ENCODE measurements around the gene RBM20. TPM values are rescaled to one million over a fixed set of nuclear protein-coding genes. Genes with fewer than 3 reads are reported as not detected.
"Not testable (repeated sequence)": the region's sequence is repeated elsewhere in the genome, so short reads cannot be mapped to it uniquely, and the experiment has no call there.

Gene RBM20
- total RNA-seq, 1 donor from 2014 or later: 101 TPM

- H3K27me3 ChIP-seq (ENCODE audit: low read depth): no peaks in the 10 kb centered on the region
- peak overlapping the region; percentile 69 for H3K27ac ChIP-seq (replicated peaks)
- TF ChIP-seq, protein P1, sequence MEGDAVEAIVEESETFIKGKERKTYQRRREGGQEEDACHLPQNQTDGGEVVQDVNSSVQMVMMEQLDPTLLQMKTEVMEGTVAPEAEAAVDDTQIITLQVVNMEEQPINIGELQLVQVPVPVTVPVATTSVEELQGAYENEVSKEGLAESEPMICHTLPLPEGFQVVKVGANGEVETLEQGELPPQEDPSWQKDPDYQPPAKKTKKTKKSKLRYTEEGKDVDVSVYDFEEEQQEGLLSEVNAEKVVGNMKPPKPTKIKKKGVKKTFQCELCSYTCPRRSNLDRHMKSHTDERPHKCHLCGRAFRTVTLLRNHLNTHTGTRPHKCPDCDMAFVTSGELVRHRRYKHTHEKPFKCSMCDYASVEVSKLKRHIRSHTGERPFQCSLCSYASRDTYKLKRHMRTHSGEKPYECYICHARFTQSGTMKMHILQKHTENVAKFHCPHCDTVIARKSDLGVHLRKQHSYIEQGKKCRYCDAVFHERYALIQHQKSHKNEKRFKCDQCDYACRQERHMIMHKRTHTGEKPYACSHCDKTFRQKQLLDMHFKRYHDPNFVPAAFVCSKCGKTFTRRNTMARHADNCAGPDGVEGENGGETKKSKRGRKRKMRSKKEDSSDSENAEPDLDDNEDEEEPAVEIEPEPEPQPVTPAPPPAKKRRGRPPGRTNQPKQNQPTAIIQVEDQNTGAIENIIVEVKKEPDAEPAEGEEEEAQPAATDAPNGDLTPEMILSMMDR (IDR thresholded peaks at IDR 0.05; ENCODE audit: borderline replicate concordance): no peak
- intact Hi-C loops (cut with micrococcal nuclease): loop anchor here (10.0 kb wide), 1 partner anchor 275 kb away; no protein-coding TSS in a partner anchor
- peaks cover 23% of the 10 kb centered on the region for H3K4me1 ChIP-seq
- no peaks in the 10 kb centered on the region for H3K9me3 ChIP-seq (replicated peaks)
- no peak for DNase-seq
- no peak overlapping the region for H3K4me3 ChIP-seq
- peaks cover 25% of the 10 kb centered on the region for H3K36me3 ChIP-seq
Observed at GRCh38 chr10:110609605-110610004, 34.5 kb upstream of the RBM20 start.

- TF ChIP-seq, protein P1 (IDR thresholded peaks at IDR 0.05; ENCODE audit: borderline replicate concordance): peak; percentile 85
- H3K4me1 ChIP-seq: peaks cover 28% of the 10 kb centered on the region
- intact Hi-C loops (cut with micrococcal nuclease): no loop called here
- peak overlapping the region; percentile 69 for H3K27ac ChIP-seq (replicated peaks)
- H3K36me3 ChIP-seq: peaks cover 18% of the 10 kb centered on the region
- H3K4me3 ChIP-seq: no peak overlapping the region
- no peaks in the 10 kb centered on the region for H3K27me3 ChIP-seq (ENCODE audit: low read depth)
- H3K9me3 ChIP-seq (replicated peaks): no peaks in the 10 kb centered on the region
- DNase-seq: no peak
Observed at GRCh38 chr10:110610308-110610774, 33.8 kb upstream of the RBM20 start.

- H3K27me3 ChIP-seq (ENCODE audit: low read depth); DNase-seq; H3K4me3 ChIP-seq; intact Hi-C loops (cut with micrococcal nuclease); H3K9me3 ChIP-seq (replicated peaks): not testable (repeated sequence)
- Histone ChIP-seq H3K36me3 (peaks cover 14% of the 10 kb centered on the region), H3K27ac (replicated peaks) (peak overlapping the region; percentile 69), H3K4me1 (peaks cover 28% of the 10 kb centered on the region)
Observed at GRCh38 chr10:110610781-110611180, 33.4 kb upstream of the RBM20 start.

- no peaks in the 10 kb centered on the region for H3K27me3 ChIP-seq (ENCODE audit: low read depth)
- TF ChIP-seq, protein P1 (IDR thresholded peaks at IDR 0.05; ENCODE audit: borderline replicate concordance): no peak
- H3K4me3 ChIP-seq: no peak overlapping the region
- H3K4me1 ChIP-seq: peaks cover 28% of the 10 kb centered on the region
- H3K9me3 ChIP-seq (replicated peaks): no peaks in the 10 kb centered on the region
- no peak for DNase-seq
- intact Hi-C loops (cut with micrococcal nuclease): no loop called here
- peaks cover 5% of the 10 kb centered on the region for H3K36me3 ChIP-seq
- no peak overlapping the region for H3K27ac ChIP-seq (replicated peaks)
Observed at GRCh38 chr10:110612087-110612486, 32.0 kb upstream of the RBM20 start.

- peaks cover under 1% of the 10 kb centered on the region for H3K36me3 ChIP-seq
- no peak for DNase-seq
Observed at GRCh38 chr10:110612629-110613028, 31.5 kb upstream of the RBM20 start.

GRCh38 chr10:110613341-110613995, 30.7 kb upstream of the RBM20 start:
- H3K4me1 ChIP-seq: peaks cover 28% of the 10 kb centered on the region
- H3K9me3 ChIP-seq (replicated peaks): no peaks in the 10 kb centered on the region
- intact Hi-C loops (cut with micrococcal nuclease): no loop called here
- no peak for DNase-seq
- TF ChIP-seq, protein P1 (IDR thresholded peaks at IDR 0.05; ENCODE audit: borderline replicate concordance): no peak
- no peaks in the 10 kb centered on the region for H3K27me3 ChIP-seq (ENCODE audit: low read depth)
- H3K4me3 ChIP-seq: no peak overlapping the region
- no peak overlapping the region for H3K27ac ChIP-seq (replicated peaks)
- H3K36me3 ChIP-seq: no peaks in the 10 kb centered on the region

More at GRCh38 chr10:110612629-110613028, 31.5 kb upstream of the RBM20 start:
- H3K27me3 ChIP-seq (ENCODE audit: low read depth): no peaks in the 10 kb centered on the region
- H3K9me3 ChIP-seq (replicated peaks): no peaks in the 10 kb centered on the region
- H3K4me3 ChIP-seq: no peak overlapping the region
- no peak overlapping the region for H3K27ac ChIP-seq (replicated peaks)
- TF ChIP-seq, protein P1 (IDR thresholded peaks at IDR 0.05; ENCODE audit: borderline replicate concordance): no peak
- intact Hi-C loops (cut with micrococcal nuclease): no loop called here
- H3K4me1 ChIP-seq: peaks cover 28% of the 10 kb centered on the region

Data from left ventricle myocardium inferior (tissue), 1 donor.